SK-N-SH (cell line): ENCODE results near the gene DZIP1. TPM values are rescaled to one million over a fixed set of nuclear protein-coding genes. Genes with fewer than 3 reads are reported as not detected.

ENCODE experiments used
- CTCF ChIA-PET: fragments of 300-600, 350-600 bp; formaldehyde crosslinking; extraction: SDS; loops from one replicate; lab custom pipeline; 2021; lab: Yijun Ruan, JAX
- POLR2A ChIA-PET: fragments of 350-600 bp; sonication (Branson Sonifier 250); formaldehyde crosslinking; extraction: SDS; loops from one replicate; lab custom pipeline; 2020; ENCODE audit warnings: antibody characterized with exemption, inconsistent platforms; lab: Yijun Ruan, JAX
- DNase-seq: peaks from one replicate; pipeline ENCODE4 v3.0.0; 2012
- H2AFZ ChIP-seq: fragments of 200-600 bp; sonication (generic); 2 replicates; pipeline ENCODE4 v1.8.1; 2016; ENCODE audit warnings: antibody characterized with exemption, mild to moderate bottlenecking, low read depth
- H3F3A ChIP-seq: fragments of 200-600 bp; sonication (generic); replicated peaks from 2 replicates; pipeline ENCODE3; 2016; ENCODE audit warnings: antibody characterized with exemption, mild to moderate bottlenecking; ENCODE audit not compliant: insufficient read depth
- H3K27ac ChIP-seq, 2 experiments: fragments of 200-500 bp in 1 of 2; fragments of 200-600 bp in 1 of 2; sonication (Bioruptor generic) in 1 of 2; sonication (generic), shearing (Covaris generic) in 1 of 2; 2 replicates each; pipeline versions ENCODE4 v1.5.1 to v1.6.1; 2014 to 2016; ENCODE audit warnings: low read depth in 2 of 2, inconsistent platforms in 1 of 2, low read length in 1 of 2, mild to moderate bottlenecking in 1 of 2, mixed read lengths in 1 of 2
- H3K27me3 ChIP-seq: fragments of 200-600 bp; sonication (generic), shearing (Covaris generic); 2 replicates; pipeline ENCODE4 v1.6.1; 2016; ENCODE audit warnings: mixed run types; ENCODE audit not compliant: insufficient read depth
- H3K36me3 ChIP-seq, 2 experiments: fragments of 200-500 bp in 1 of 2; fragments of 200-600 bp in 1 of 2; sonication (Bioruptor generic) in 1 of 2; sonication (generic) in 1 of 2; replicated peaks in 1 of 2; 2 replicates each; pipeline versions ENCODE3 to v1.5.1; 2014 to 2016; ENCODE audit warnings: low read length in 1 of 2, mild to moderate bottlenecking in 1 of 2; ENCODE audit not compliant: insufficient read depth in 2 of 2, control insufficient read depth in 1 of 2
- H3K4me1 ChIP-seq, 2 experiments: fragments of 200-500 bp in 1 of 2; fragments of 200-600 bp in 1 of 2; sonication (Bioruptor generic) in 1 of 2; sonication (generic), shearing (Covaris generic) in 1 of 2; 2 replicates each; pipeline versions ENCODE4 v1.5.1 to v1.6.1; 2014 to 2016; ENCODE audit warnings: low read depth in 1 of 2, low read length in 1 of 2, mixed run types in 1 of 2; ENCODE audit not compliant: insufficient read depth in 2 of 2, control insufficient read depth in 1 of 2
- H3K4me2 ChIP-seq: fragments of 200-600 bp; sonication (generic), shearing (Covaris generic); 2 replicates; pipeline ENCODE4 v1.6.1; 2017; ENCODE audit warnings: mixed run types
- H3K4me3 ChIP-seq, 2 experiments: fragments of 200-500 bp in 1 of 2; fragments of 200-600 bp in 1 of 2; sonication (Bioruptor generic) in 1 of 2; sonication (generic), shearing (Covaris generic) in 1 of 2; 2 replicates each; pipeline versions ENCODE4 v1.5.1 to v1.8.1; 2014 to 2016; ENCODE audit warnings: low read depth in 2 of 2, inconsistent platforms in 1 of 2, low read length in 1 of 2, mild to moderate bottlenecking in 1 of 2, mixed read lengths in 1 of 2, moderate library complexity in 1 of 2
- H3K79me2 ChIP-seq: fragments of 200-600 bp; sonication (generic); 2 replicates; pipeline ENCODE4 v1.8.1; 2017; ENCODE audit warnings: mild to moderate bottlenecking; ENCODE audit not compliant: insufficient read depth
- H3K9ac ChIP-seq: fragments of 200-600 bp; sonication (generic); 2 replicates; pipeline ENCODE4 v1.6.1; 2017; ENCODE audit warnings: mixed run types
- H3K9me2 ChIP-seq: fragments of 200-600 bp; sonication (generic); 2 replicates; pipeline ENCODE4 v1.6.1; 2017; ENCODE audit warnings: mixed run types
- H3K9me3 ChIP-seq: fragments of 200-600 bp; sonication (generic); 2 replicates; pipeline ENCODE4 v1.6.1; 2017; ENCODE audit warnings: mixed run types, mild to moderate bottlenecking, moderate library complexity
- H4K20me1 ChIP-seq: fragments of 200-600 bp; sonication (generic); 2 replicates; pipeline ENCODE4 v1.6.1; 2017; ENCODE audit warnings: mild to moderate bottlenecking, mixed run types; ENCODE audit not compliant: insufficient read depth
- CTCF ChIP-seq: fragments of 200-600 bp; sonication (generic); IDR thresholded peaks from 2 replicates; pipeline ENCODE4 v1.6.1; 2017; ENCODE audit warnings: antibody characterized with exemption, mild to moderate bottlenecking, moderate library complexity
- ELF1 ChIP-seq: IDR thresholded peaks from 2 replicates; pipeline ENCODE4 v1.4.0; 2012
- GABPA ChIP-seq: IDR thresholded peaks from 2 replicates; pipeline ENCODE4 v1.4.0; 2012; ENCODE audit warnings: low read depth, mild to moderate bottlenecking
- GATA2 ChIP-seq: sonication (generic); formaldehyde crosslinking; IDR thresholded peaks from 2 replicates; pipeline ENCODE4 v1.5.0; 2020; ENCODE audit warnings: mild to moderate bottlenecking, missing genetic modification reagents
- IRF3 ChIP-seq: fragments of 150-350 bp; IDR thresholded peaks from 2 replicates; pipeline ENCODE4 v1.6.1; 2016; ENCODE audit warnings: mild to moderate bottlenecking, low read depth, low read length
- JUND ChIP-seq: IDR thresholded peaks from 2 replicates; pipeline ENCODE4 v1.4.0; 2012
- MAX ChIP-seq: IDR thresholded peaks from 2 replicates; pipeline ENCODE4 v1.4.0; 2012; ENCODE audit warnings: low read depth
- MEF2A ChIP-seq: IDR thresholded peaks from 2 replicates; pipeline ENCODE4 v1.4.0; 2012; ENCODE audit warnings: low read depth, borderline replicate concordance
- REST ChIP-seq: IDR thresholded peaks from 2 replicates; pipeline ENCODE4 v1.6.1; 2012; ENCODE audit warnings: mild to moderate bottlenecking, low read depth, low read length, moderate library complexity
- SMC3 ChIP-seq: IDR thresholded peaks from 2 replicates; pipeline ENCODE4 v1.6.1; 2012; ENCODE audit warnings: low read depth, low read length, improper control_type of control experiment
- USF1 ChIP-seq: IDR thresholded peaks from 2 replicates; pipeline ENCODE4 v1.4.0; 2012; ENCODE audit warnings: low read depth, borderline replicate concordance
- ZBTB33 ChIP-seq: IDR thresholded peaks from 2 replicates; pipeline ENCODE4 v1.4.0; 2012; ENCODE audit warnings: low read depth, borderline replicate concordance
- WGBS: methylation state at CpG from one replicate; pipeline ENCODE4 v1.1.6; 2017; ENCODE audit warnings: low lambda C conversion rate; 5-methylcytosine and 5-hydroxymethylcytosine counted together
- polyA plus RNA-seq, 3 experiments: library from polyadenylated mRNA; depleted of rRNA; stranded (reverse); fragments of >200 nt; gene quantifications; 2 replicates each; pipeline ENCODE4 v1.2.3, GENCODE V29; 2012

DZIP1 gene
- polyA plus RNA-seq, 1 of the 3 experiments (the other 2 are of a cell fraction), result 15.0 TPM

GRCh38 chr13:95536632-95537241 is 107.8 kb downstream of the DZIP1 start (continued):
- TF ChIP-seq REST (no peak), GABPA (no peak), ZBTB33 (no peak), MEF2A (no peak), GATA2 (CRISPR knock-in tag) (no peak)

- Histone ChIP-seq H3K4me2 (0 out of 2 replicates have a peak overlapping the region, but pooled peaks have one; percentile 27), H3K9ac (no peak overlapping the region), H3K27ac (no peak overlapping the region), H3K27me3 (no peaks in the 10 kb centered on the region), H2AFZ (no peak overlapping the region), H3F3A (peaks cover 13% of the 10 kb centered on the region), H3K36me3 (no peaks in the 10 kb centered on the region), H3K4me1 (peaks cover 0 to 8% of the 10 kb centered on the region in 2 experiments; a peak in 2 of 4 replicates), H3K9me2 (no peaks in the 10 kb centered on the region), H3K4me3 (no peak overlapping the region), H4K20me1 (no peaks in the 10 kb centered on the region), H3K79me2 (no peaks in the 10 kb centered on the region), H3K9me3 (no peaks in the 10 kb centered on the region)
- WGBS, result 65% methylated on average over 3 of the region's 3 CpGs
- DNase-seq, result no peak
- CTCF ChIA-PET, result interaction anchor here (1.4 to 6.6 kb wide), 2 partner anchors 16 to 299 kb away, joined by 3 to 48 read pairs; no protein-coding TSS in a partner anchor
- POLR2A ChIA-PET, result no interaction called here
- TF ChIP-seq ELF1 (no peak), CTCF (no peak), USF1 (no peak), JUND (peak; percentile 73), SMC3 (no peak), IRF3 (no peak), ZBTB33 (0 out of 2 replicates have a peak, but pooled peaks have one; percentile 26), REST (no peak), MAX (no peak)
Observed at GRCh38 chr13:95535243-95535642, 109.3 kb downstream of the DZIP1 start.
